Endothelial cell of umbilical vein (primary cell): ENCODE measurements around the gene PCGF3. TPM values are rescaled to one million over a fixed set of nuclear protein-coding genes. Genes with fewer than 3 reads are reported as not detected.
"Not testable (repeated sequence)": the region's sequence is repeated elsewhere in the genome, so short reads cannot be mapped to it uniquely, and the experiment has no call there.

Experiments used
- BruUV-seq: library from RNA; stranded (reverse); fragments of 400-500 nt; replicated peaks from 2 replicates; lab custom pipeline; 2021; lab: Mats Ljungman, UMichigan
- CTCF ChIA-PET: fragments of 300-600, 350-600 bp; sonication (Branson Sonifier 250); formaldehyde crosslinking; loops from one replicate; lab custom pipeline; 2021; ENCODE audit warnings: antibody characterized with exemption, inconsistent platforms; lab: Charles Lee
- POLR2A ChIA-PET: fragments of 300-600, 350-600 bp; sonication (Branson Sonifier 250); formaldehyde crosslinking; loops from one replicate; lab custom pipeline; 2021; ENCODE audit warnings: antibody characterized with exemption, inconsistent platforms; lab: Charles Lee
- DNase-seq: peaks from one replicate; pipeline ENCODE4 v3.0.0-alpha.2; 2011; ENCODE audit warnings: low read depth, low spot score
- FAIRE-seq: peaks from 2 replicates; lab custom pipeline; 2011; peaks lifted over from hg19 to GRCh38; lab: Jason Lieb, UNC
- H2AFZ ChIP-seq: 2 replicates; pipeline ENCODE4 v1.6.0; 2012; ENCODE audit warnings: low read depth, low read length, control low read depth, inconsistent platforms
- H3K27ac ChIP-seq: 2 replicates; pipeline ENCODE4 v1.5.1; 2011; ENCODE audit warnings: low read depth, mild to moderate bottlenecking, control low read depth, low read length, moderate library complexity; ENCODE audit not compliant: insufficient read depth
- H3K27me3 ChIP-seq, 2 experiments: 2 replicates each; pipeline versions ENCODE4 v1.6.0 to v1.6.1; 2011; ENCODE audit warnings: low read length in 2 of 2, mixed read lengths in 1 of 2; ENCODE audit not compliant: control insufficient read depth in 2 of 2, insufficient read depth in 2 of 2
- H3K36me3 ChIP-seq, 2 experiments: 2 replicates in 1 of 2; 3 replicates in 1 of 2; pipeline ENCODE4 v1.5.1; 2011; ENCODE audit warnings: low read length in 2 of 2, mild to moderate bottlenecking in 1 of 2, moderate library complexity in 1 of 2; ENCODE audit not compliant: control insufficient read depth in 2 of 2, insufficient read depth in 2 of 2; ENCODE audit errors: extremely low read depth in 1 of 2
- H3K4me1 ChIP-seq: 3 replicates; pipeline ENCODE4 v1.5.1; 2011; ENCODE audit warnings: mild to moderate bottlenecking, low read length; ENCODE audit not compliant: control insufficient read depth, insufficient read depth; ENCODE audit errors: extremely low read depth
- H3K4me2 ChIP-seq: 2 replicates; pipeline ENCODE4 v1.6.1; 2011; ENCODE audit warnings: low read length, control low read depth, mixed read lengths; ENCODE audit not compliant: insufficient read depth
- H3K4me3 ChIP-seq, 3 experiments: fragments of 200-600 bp in 1 of 3; sonication (generic), shearing (Covaris generic) in 1 of 3; replicated peaks in 1 of 3; 2 replicates each; pipeline ENCODE4 v1.5.1; 2011 to 2016; ENCODE audit warnings: control low read depth in 3 of 3, low read length in 3 of 3, mild to moderate bottlenecking in 2 of 3, inconsistent platforms in 1 of 3, low read depth in 1 of 3, moderate library complexity in 1 of 3; ENCODE audit not compliant: insufficient read depth in 1 of 3
- H3K79me2 ChIP-seq: 2 replicates; pipeline ENCODE4 v1.6.0; 2012; ENCODE audit warnings: low read length, inconsistent platforms; ENCODE audit not compliant: control insufficient read depth, insufficient read depth
- H3K9ac ChIP-seq: replicated peaks from 2 replicates; pipeline ENCODE3; 2011; ENCODE audit warnings: low read length, control low read depth; ENCODE audit not compliant: insufficient read depth; ENCODE audit errors: extremely low read depth
- H3K9me1 ChIP-seq: replicated peaks from 3 replicates; pipeline ENCODE4 v1.6.0; 2011; ENCODE audit warnings: mild to moderate bottlenecking, low read length; ENCODE audit not compliant: control insufficient read depth, insufficient read depth; ENCODE audit errors: extremely low read depth
- H3K9me3 ChIP-seq: replicated peaks from 2 replicates; pipeline ENCODE4 v1.5.1; 2012; ENCODE audit warnings: low read length, inconsistent platforms; ENCODE audit not compliant: control insufficient read depth, insufficient read depth
- H4K20me1 ChIP-seq: replicated peaks from 2 replicates; pipeline ENCODE3; 2011; ENCODE audit warnings: mild to moderate bottlenecking, low read length; ENCODE audit not compliant: control insufficient read depth, insufficient read depth; ENCODE audit errors: extremely low read depth
- EZH2 ChIP-seq: IDR thresholded peaks from 2 replicates; pipeline ENCODE4 v1.6.1; 2012; ENCODE audit warnings: borderline replicate concordance, low read depth, mild to moderate bottlenecking, moderate library complexity, low read length, inconsistent platforms; ENCODE audit not compliant: severe bottlenecking
- FOS ChIP-seq: IDR thresholded peaks from 2 replicates; pipeline ENCODE4 v1.6.1; 2011; ENCODE audit warnings: mild to moderate bottlenecking, low read length, moderate library complexity, borderline replicate concordance; ENCODE audit not compliant: insufficient read depth
- GATA2 ChIP-seq: IDR thresholded peaks from 2 replicates; pipeline ENCODE4 v1.7.0; 2011; ENCODE audit warnings: low read depth, mild to moderate bottlenecking, moderate library complexity, mixed read lengths, low read length; ENCODE audit not compliant: insufficient read length, insufficient read depth
- JUN ChIP-seq: IDR thresholded peaks from 2 replicates; pipeline ENCODE4 v1.6.1; 2011; ENCODE audit warnings: borderline replicate concordance, low read depth; ENCODE audit not compliant: insufficient read length, insufficient read depth
- MYC ChIP-seq: IDR thresholded peaks from one replicate; pipeline ENCODE4 v1.6.1; 2011; ENCODE audit warnings: mild to moderate bottlenecking, low read depth, low read length
- POLR2A ChIP-seq: IDR thresholded peaks from 2 replicates; pipeline ENCODE4 v1.6.1; 2012; ENCODE audit warnings: low read depth, mild to moderate bottlenecking, control low read depth, low read length
- POLR2AphosphoS5 ChIP-seq: IDR thresholded peaks from 2 replicates; pipeline ENCODE4 v1.6.1; 2012; ENCODE audit warnings: low read depth, mild to moderate bottlenecking, control low read depth, low read length, moderate library complexity; ENCODE audit not compliant: insufficient read depth
- dilution Hi-C: fragments of 300-500 bp; cut with MboI; formaldehyde crosslinking; loops from one replicate; pipeline ENCODE4 v1.15.0; 2019; ENCODE audit warnings: low sequenced_read_pairs; ENCODE audit not compliant: extremely low pct_ligation_motif_present
- intact Hi-C: fragments of 100-400 bp; cut with micrococcal nuclease; formaldehyde crosslinking; loops from one replicate; pipeline ENCODE4 v1.10.0; 2022
- polyA plus RNA-seq, 4 experiments: library from polyadenylated mRNA; depleted of rRNA in 3 of 4; stranded (reverse) in 3 of 4; unstranded in 1 of 4; fragments of >200 nt; gene quantifications; 2 replicates each; pipeline versions ENCODE4 v1.2.1 to v1.2.3, GENCODE V29; 2011 to 2012; ENCODE audit warnings: missing spikeins in 1 of 4
- total RNA-seq: library from RNA; stranded (reverse); gene quantifications from 2 replicates; pipeline ENCODE4 v1.2.3, GENCODE V29; 2021
- TF ChIP-seq, protein P1 (sequence below): IDR thresholded peaks from 2 replicates; pipeline ENCODE4 v1.6.1; 2011; ENCODE audit not compliant: insufficient read depth, insufficient read length
- TF ChIP-seq, protein P2 (sequence below), 2 donors: IDR thresholded peaks; 1 replicate in 1 of 2; 2 replicates in 1 of 2; pipeline ENCODE4 v1.5.1; 2011; ENCODE audit warnings: low read length in 2 of 2, mild to moderate bottlenecking in 2 of 2, moderate library complexity in 2 of 2, control low read depth in 1 of 2, inconsistent platforms in 1 of 2, low read depth in 1 of 2; ENCODE audit not compliant: insufficient read depth in 1 of 2; ENCODE audit errors: extremely low read depth in 1 of 2

PCGF3 gene
- total and polyA plus RNA-seq, 2 donors (not counting 3 experiments of a cell fraction or from before 2014, with no cell fraction given), result 70.2 to 91.8 TPM

DNA sequence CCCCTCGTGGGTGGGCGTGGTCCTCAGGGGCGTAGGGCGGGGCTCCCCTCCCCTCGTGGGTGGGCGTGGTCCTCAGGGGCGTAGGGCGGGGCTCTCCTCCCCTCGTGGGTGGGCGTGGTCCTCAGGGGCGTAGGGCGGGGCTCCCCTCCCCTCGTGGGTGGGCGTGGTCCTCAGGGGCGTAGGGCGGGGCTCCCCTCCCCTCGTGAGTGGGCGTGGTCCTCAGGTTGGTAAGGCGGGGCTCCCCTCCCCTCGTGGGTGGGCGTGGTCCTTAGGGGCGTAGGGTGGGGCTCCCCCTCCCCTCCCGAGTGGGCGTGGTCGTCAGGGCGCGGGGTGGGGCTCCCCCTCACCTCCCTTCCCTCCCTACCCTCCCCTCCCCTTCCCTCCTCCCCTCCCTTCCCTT, 26.3 kb downstream of the PCGF3 start:
- H3K27me3 ChIP-seq, H3K4me1 ChIP-seq, CTCF ChIA-PET, H3K9me3 ChIP-seq, BruUV-seq, H3K27ac ChIP-seq, FAIRE-seq, dilution Hi-C loops, H4K20me1 ChIP-seq, POLR2A ChIA-PET, H2AFZ ChIP-seq, H3K4me3 ChIP-seq, H3K4me2 ChIP-seq, intact Hi-C loops, DNase-seq, H3K9ac ChIP-seq, H3K9me1 ChIP-seq: not testable (repeated sequence)
- peaks cover 12 to 39% of the 10 kb centered on the region in 2 experiments for H3K36me3 ChIP-seq
- peaks cover 21% of the 10 kb centered on the region for H3K79me2 ChIP-seq

DNA sequence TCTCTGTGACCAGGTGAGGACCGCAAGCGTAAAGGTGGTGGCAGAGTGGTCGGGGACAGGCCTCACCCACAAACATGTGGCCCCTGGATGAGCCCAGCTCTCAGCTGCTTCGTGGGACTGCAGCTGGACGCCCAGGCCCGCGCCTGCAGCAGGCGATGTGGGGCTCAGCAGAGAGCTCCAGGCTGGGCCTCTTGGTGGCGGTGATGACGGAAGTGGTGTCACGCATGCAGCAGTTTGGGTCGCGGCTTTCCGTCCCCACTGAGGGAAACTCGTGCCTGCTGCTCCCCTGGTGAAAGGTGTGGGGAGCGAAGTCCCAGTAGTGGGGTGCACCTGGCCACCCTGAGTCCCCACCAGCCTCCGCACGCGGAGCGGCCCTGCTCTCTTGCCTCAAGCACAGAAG, 26.9 kb downstream of the PCGF3 start:
- no peaks in the 10 kb centered on the region for H3K9me1 ChIP-seq
- intact Hi-C loops, result no loop called here
- POLR2A ChIA-PET, result no interaction called here
- TF ChIP-seq, protein P1, sequence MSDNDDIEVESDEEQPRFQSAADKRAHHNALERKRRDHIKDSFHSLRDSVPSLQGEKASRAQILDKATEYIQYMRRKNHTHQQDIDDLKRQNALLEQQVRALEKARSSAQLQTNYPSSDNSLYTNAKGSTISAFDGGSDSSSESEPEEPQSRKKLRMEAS, result no peak
- TF ChIP-seq EZH2 (no peak), FOS (no peak), POLR2AphosphoS5 (no peak), MYC (no peak), POLR2A (no peak), JUN (no peak), GATA2 (no peak)
- TF ChIP-seq, protein P2, sequence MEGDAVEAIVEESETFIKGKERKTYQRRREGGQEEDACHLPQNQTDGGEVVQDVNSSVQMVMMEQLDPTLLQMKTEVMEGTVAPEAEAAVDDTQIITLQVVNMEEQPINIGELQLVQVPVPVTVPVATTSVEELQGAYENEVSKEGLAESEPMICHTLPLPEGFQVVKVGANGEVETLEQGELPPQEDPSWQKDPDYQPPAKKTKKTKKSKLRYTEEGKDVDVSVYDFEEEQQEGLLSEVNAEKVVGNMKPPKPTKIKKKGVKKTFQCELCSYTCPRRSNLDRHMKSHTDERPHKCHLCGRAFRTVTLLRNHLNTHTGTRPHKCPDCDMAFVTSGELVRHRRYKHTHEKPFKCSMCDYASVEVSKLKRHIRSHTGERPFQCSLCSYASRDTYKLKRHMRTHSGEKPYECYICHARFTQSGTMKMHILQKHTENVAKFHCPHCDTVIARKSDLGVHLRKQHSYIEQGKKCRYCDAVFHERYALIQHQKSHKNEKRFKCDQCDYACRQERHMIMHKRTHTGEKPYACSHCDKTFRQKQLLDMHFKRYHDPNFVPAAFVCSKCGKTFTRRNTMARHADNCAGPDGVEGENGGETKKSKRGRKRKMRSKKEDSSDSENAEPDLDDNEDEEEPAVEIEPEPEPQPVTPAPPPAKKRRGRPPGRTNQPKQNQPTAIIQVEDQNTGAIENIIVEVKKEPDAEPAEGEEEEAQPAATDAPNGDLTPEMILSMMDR (IDR thresholded peaks at IDR 0.05; ENCODE audit: extremely low read depth in 1 of 2, insufficient read depth in 1 of 2, low read depth in 1 of 2, low read length in 2 of 2), result no peak
- H3K36me3 ChIP-seq, result peaks cover 12 to 43% of the 10 kb centered on the region in 2 experiments
- FAIRE-seq (no peak), DNase-seq (no peak)
- no peak overlapping the region for H3K4me2 ChIP-seq
- no peak overlapping the region for H3K27ac ChIP-seq
- peaks cover 5% of the 10 kb centered on the region for H3K4me1 ChIP-seq
- CTCF ChIA-PET, result no interaction called here
- H2AFZ ChIP-seq, result no peak overlapping the region
- H3K79me2 ChIP-seq, result peaks cover 16% of the 10 kb centered on the region
- H3K9me3 ChIP-seq, result no peaks in the 10 kb centered on the region
- no peak overlapping the region for H3K9ac ChIP-seq
- H4K20me1 ChIP-seq, result peaks cover 5% of the 10 kb centered on the region
- dilution Hi-C loops, result no loop called here
- BruUV-seq, result no TSS peak
- no peak overlapping the region for H3K4me3 ChIP-seq
- H3K27me3 ChIP-seq, result no peaks in the 10 kb centered on the region
